OCI-LY1 (cell line): ENCODE results near the gene CRYBG1.

Source experiments
- CTCF ChIP-seq: fragments of 200-600 bp; sonication (generic), shearing (Covaris generic); IDR thresholded peaks from 2 replicates; pipeline ENCODE4 v1.5.1; 2017; ENCODE audit warnings: mild to moderate bottlenecking, antibody characterized with exemption, low read length, moderate library complexity, mixed read lengths
- EZH2 ChIP-seq: fragments of 200-600 bp; sonication (generic), shearing (Covaris generic); IDR thresholded peaks from 2 replicates; pipeline ENCODE4 v1.8.0; 2017; ENCODE audit warnings: borderline replicate concordance, mixed run types, mild to moderate bottlenecking, antibody characterized with exemption, low read length, moderate library complexity, mixed read lengths

- TF ChIP-seq CTCF (no peak), EZH2 (no peak)
Observed at GRCh38 chr6:106618324-106618723, 257.8 kb downstream of the CRYBG1 start.
